Liver (tissue), 9 donors: ENCODE data around the gene ATP10A. TPM values are rescaled to one million over a fixed set of nuclear protein-coding genes. Genes with fewer than 3 reads are reported as not detected.

Experiments used
- DNase-seq: peaks from one replicate; pipeline ENCODE4 v3.0.0-alpha.2; 2017; ENCODE audit warnings: low spot score
- H3K27ac ChIP-seq, 2 donors: one replicate each; pipeline ENCODE4 v1.7.0; 2013; ENCODE audit warnings: inconsistent platforms in 2 of 2, low read length in 2 of 2, control low read depth in 1 of 2, low read depth in 1 of 2, mild to moderate bottlenecking in 1 of 2
- H3K27me3 ChIP-seq, 4 donors: one replicate each; pipeline versions ENCODE4 v1.6.1 to v1.7.0; 2013; ENCODE audit warnings: low read length in 3 of 4, inconsistent platforms in 1 of 4, mild to moderate bottlenecking in 1 of 4, moderate library complexity in 1 of 4; ENCODE audit not compliant: control insufficient read depth in 4 of 4, insufficient read depth in 4 of 4
- H3K36me3 ChIP-seq, 4 donors: one replicate each; pipeline versions ENCODE4 v1.6.1 to v1.7.0; 2013; ENCODE audit warnings: low read length in 3 of 4, mild to moderate bottlenecking in 3 of 4, low read depth in 1 of 4, moderate library complexity in 1 of 4; ENCODE audit not compliant: control insufficient read depth in 4 of 4, insufficient read depth in 3 of 4
- H3K4me1 ChIP-seq, 4 donors: one replicate each; pipeline versions ENCODE4 v1.6.1 to v1.7.0; 2013; ENCODE audit warnings: low read length in 3 of 4, mild to moderate bottlenecking in 3 of 4, moderate library complexity in 1 of 4; ENCODE audit not compliant: control insufficient read depth in 4 of 4, insufficient read depth in 4 of 4
- H3K4me3 ChIP-seq, 3 donors: one replicate each; pipeline versions ENCODE4 v1.6.1 to v1.7.0; 2013; ENCODE audit warnings: low read length in 3 of 3, control low read depth in 1 of 3, low read depth in 1 of 3, mild to moderate bottlenecking in 1 of 3
- H3K9ac ChIP-seq, 2 donors: one replicate each; pipeline ENCODE4 v1.7.0; 2013; ENCODE audit warnings: low read length in 2 of 2, mild to moderate bottlenecking in 2 of 2, moderate library complexity in 2 of 2, control low read depth in 1 of 2, low read depth in 1 of 2
- H3K9me3 ChIP-seq, 4 donors: one replicate each; pipeline versions ENCODE4 v1.6.1 to v1.7.0; 2013; ENCODE audit warnings: low read length in 3 of 4; ENCODE audit not compliant: control insufficient read depth in 4 of 4
- ATF3 ChIP-seq: IDR thresholded peaks from 2 replicates; pipeline ENCODE4 v1.6.1; 2016; ENCODE audit warnings: antibody characterized with exemption
- CTCF ChIP-seq: fragments of 150-350 bp; IDR thresholded peaks from 2 replicates; pipeline ENCODE4 v1.5.1; 2017; ENCODE audit warnings: improper control_type of control experiment, low read depth, low read length; ENCODE audit not compliant: missing input control
- EGR1 ChIP-seq, 2 donors: IDR thresholded peaks; 2 replicates each; pipeline ENCODE4 v1.6.1; 2016 to 2018; ENCODE audit warnings: antibody characterized with exemption in 2 of 2, low read depth in 2 of 2
- FOXA1 ChIP-seq: IDR thresholded peaks from 2 replicates; pipeline ENCODE4 v1.6.1; 2016; ENCODE audit warnings: antibody characterized with exemption
- FOXA2 ChIP-seq: IDR thresholded peaks from 2 replicates; pipeline ENCODE4 v1.6.1; 2016; ENCODE audit warnings: antibody characterized with exemption
- HNF4A ChIP-seq, 2 donors: conservative IDR thresholded peaks; 2 replicates each; pipeline ENCODE4 v1.6.1; 2016; ENCODE audit warnings: antibody characterized with exemption in 2 of 2, mild to moderate bottlenecking in 2 of 2
- HNF4G ChIP-seq: IDR thresholded peaks from 2 replicates; pipeline ENCODE4 v1.6.1; 2016; ENCODE audit warnings: antibody characterized with exemption
- MAX ChIP-seq: IDR thresholded peaks from 2 replicates; pipeline ENCODE4 v1.6.1; 2016; ENCODE audit warnings: antibody characterized with exemption
- RAD21 ChIP-seq, 2 donors: IDR thresholded peaks; 2 replicates each; pipeline ENCODE4 v1.6.1; 2016; ENCODE audit warnings: antibody characterized with exemption in 2 of 2, mild to moderate bottlenecking in 2 of 2
- RXRA ChIP-seq, 2 donors: IDR thresholded peaks; 2 replicates each; pipeline ENCODE4 v1.6.1; 2017 to 2018; ENCODE audit warnings: antibody characterized with exemption in 2 of 2, mild to moderate bottlenecking in 1 of 2
- SP1 ChIP-seq: IDR thresholded peaks from 2 replicates; pipeline ENCODE4 v1.6.1; 2018; ENCODE audit warnings: antibody characterized with exemption, mild to moderate bottlenecking
- TAF1 ChIP-seq: conservative IDR thresholded peaks from 2 replicates; pipeline ENCODE4 v1.6.1; 2016; ENCODE audit warnings: antibody characterized with exemption, mild to moderate bottlenecking
- YY1 ChIP-seq: IDR thresholded peaks from 2 replicates; pipeline ENCODE4 v1.6.1; 2016; ENCODE audit warnings: antibody characterized with exemption, mild to moderate bottlenecking
- ZBTB33 ChIP-seq: IDR thresholded peaks from 2 replicates; pipeline ENCODE4 v1.6.1; 2016; ENCODE audit warnings: antibody characterized with exemption
- WGBS: extraction: QIAGEN DNeasy Blood & Tissue Kit; methylation state at CpG from one replicate; pipeline ENCODE4 v1.1.7; 2013; 5-methylcytosine and 5-hydroxymethylcytosine counted together
- polyA plus RNA-seq, 2 donors: library from polyadenylated mRNA; stranded (reverse) in 1 of 2; unstranded in 1 of 2; fragments of 200-250 nt in 1 of 2; fragments of >200 nt in 1 of 2; fragmentation: Nextera tagmentation in 1 of 2; extraction: Ambion mirVana in 1 of 2; gene quantifications; one replicate each; pipeline versions ENCODE4 v1.2.1 to v1.2.3, GENCODE V29; 2013 to 2015
- total RNA-seq, 2 donors: library from RNA; depleted of rRNA; stranded (reverse); fragments of >200 nt; gene quantifications; one replicate each; pipeline ENCODE4 v1.2.3, GENCODE V29; 2014
- TF ChIP-seq, protein P1 (sequence below): IDR thresholded peaks from 2 replicates; pipeline ENCODE4 v1.6.1; 2016; ENCODE audit warnings: antibody characterized with exemption, mild to moderate bottlenecking
- donor health status: healthy.
- donor health status: healthy.
- donor health status: healthy.
- donor health status: healthy.
- donor health status: healthy.

Gene ATP10A
- total and polyA plus RNA-seq, 4 donors: 0.22 to 1.8 (median 0.39) TPM

DNA sequence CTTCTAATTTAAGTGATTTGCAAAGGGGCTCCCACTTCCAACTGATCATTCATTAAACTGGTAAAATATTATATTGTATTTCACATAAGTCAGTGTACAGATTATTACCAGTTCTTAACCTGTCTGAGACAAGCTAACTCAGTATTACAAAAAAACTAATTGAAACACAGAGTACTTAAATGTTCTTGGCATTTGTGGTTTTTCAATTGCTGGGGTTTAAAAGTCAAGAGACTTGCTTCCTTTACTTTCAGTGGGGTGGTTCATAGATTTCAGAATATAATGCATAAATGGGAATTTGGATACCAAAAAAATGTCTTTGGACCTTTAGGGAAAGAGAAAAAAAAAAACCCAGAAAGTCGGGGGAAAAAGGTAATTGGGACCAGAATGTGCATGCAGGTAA is 85.0 kb downstream of the ATP10A start:
- TF ChIP-seq ATF3: no peak
- H3K4me1 ChIP-seq: no peaks in the 10 kb centered on the region
- H3K4me3 ChIP-seq: no peak overlapping the region
- no peaks in the 10 kb centered on the region for H3K36me3 ChIP-seq
- H3K27me3 ChIP-seq: peaks cover 0 to 2% (median 0%) of the 10 kb centered on the region in 4 donors
- no peak overlapping the region for H3K27ac ChIP-seq
- no peak overlapping the region for H3K9ac ChIP-seq
- no peaks in the 10 kb centered on the region for H3K9me3 ChIP-seq
- no peak for DNase-seq
- 79% methylated on average over 1 of the region's 1 CpG for WGBS

GRCh38 chr15:25777037-25777436 is 86.1 kb downstream of the ATP10A start:
- H3K4me1 ChIP-seq: no peaks in the 10 kb centered on the region
- no peak overlapping the region for H3K27ac ChIP-seq
- H3K4me3 ChIP-seq: no peak overlapping the region
- TF ChIP-seq FOXA2 (no peak), ZBTB33 (no peak), MAX (no peak), FOXA1 (no peak), TAF1 (no peak), EGR1 (IDR thresholded peaks at IDR 0.05; ENCODE audit: low read depth in 2 of 2) (no peak)
- H3K9ac ChIP-seq: no peak overlapping the region
- DNase-seq: no peak
- 90% methylated on average over 11 of the region's 11 CpGs for WGBS
- H3K9me3 ChIP-seq: no peaks in the 10 kb centered on the region
- no peaks in the 10 kb centered on the region for H3K36me3 ChIP-seq
- peaks cover 0 to 2% (median 0%) of the 10 kb centered on the region in 4 donors for H3K27me3 ChIP-seq

DNA sequence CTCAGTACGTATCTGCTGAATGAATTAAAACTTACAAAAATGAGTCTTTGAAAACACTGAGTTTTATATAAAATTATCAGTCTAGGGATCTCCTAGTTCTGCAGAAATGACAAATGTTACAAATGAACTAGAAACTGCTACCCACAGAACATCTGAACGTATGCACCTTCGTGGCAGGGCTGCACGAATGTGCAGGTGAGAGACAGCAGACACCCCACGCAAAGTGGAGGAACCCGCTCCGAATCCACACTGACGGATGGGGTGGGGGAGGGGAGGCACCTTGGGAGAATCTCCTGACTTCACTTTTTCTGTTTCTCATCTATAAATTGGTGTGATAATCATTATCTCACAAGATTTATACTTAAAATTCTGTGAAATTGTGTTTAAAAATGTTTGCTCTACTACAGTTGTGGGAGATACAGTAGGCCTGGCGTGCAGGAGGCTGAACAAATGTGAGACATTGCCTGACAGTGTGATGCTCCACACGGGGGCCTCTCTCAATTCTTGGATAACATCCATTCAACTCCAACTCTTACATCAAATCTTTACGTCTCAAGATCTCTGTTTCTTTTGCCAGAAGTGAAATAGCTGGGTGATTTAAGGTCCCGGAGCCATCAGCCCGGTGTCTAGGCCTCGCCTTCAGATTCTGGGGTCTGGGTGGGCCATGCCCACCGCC is 86.9 kb downstream of the ATP10A start:
- no peak overlapping the region for H3K9ac ChIP-seq
- 85% methylated on average over 15 of the region's 15 CpGs for WGBS
- H3K4me3 ChIP-seq: no peak overlapping the region
- H3K4me1 ChIP-seq: no peaks in the 10 kb centered on the region
- peaks cover 0 to 2% (median 0%) of the 10 kb centered on the region in 4 donors for H3K27me3 ChIP-seq
- H3K9me3 ChIP-seq: no peaks in the 10 kb centered on the region
- DNase-seq: no peak
- TF ChIP-seq HNF4A (conservative IDR thresholded peaks at IDR 0.05): no peak
- TF ChIP-seq RAD21 (IDR thresholded peaks at IDR 0.05): no peak
- TF ChIP-seq EGR1 (IDR thresholded peaks at IDR 0.05; ENCODE audit: low read depth in 2 of 2): no peak
- no peak for TF ChIP-seq YY1
- H3K27ac ChIP-seq: no peak overlapping the region
- H3K36me3 ChIP-seq: no peaks in the 10 kb centered on the region

GRCh38 chr15:25775317-25775912 is 87.7 kb downstream of the ATP10A start:
- Histone ChIP-seq H3K27me3 (peaks cover 0 to 2% (median 0%) of the 10 kb centered on the region in 4 donors), H3K9me3 (no peaks in the 10 kb centered on the region), H3K9ac (no peak overlapping the region), H3K4me3 (no peak overlapping the region), H3K36me3 (no peaks in the 10 kb centered on the region), H3K27ac (no peak overlapping the region), H3K4me1 (no peaks in the 10 kb centered on the region)
- WGBS: 63% methylated on average over 13 of the region's 13 CpGs
- DNase-seq: peak; percentile 45
- peak; percentile 19 to 53 for TF ChIP-seq RXRA (IDR thresholded peaks at IDR 0.05)
- TF ChIP-seq, protein P1, sequence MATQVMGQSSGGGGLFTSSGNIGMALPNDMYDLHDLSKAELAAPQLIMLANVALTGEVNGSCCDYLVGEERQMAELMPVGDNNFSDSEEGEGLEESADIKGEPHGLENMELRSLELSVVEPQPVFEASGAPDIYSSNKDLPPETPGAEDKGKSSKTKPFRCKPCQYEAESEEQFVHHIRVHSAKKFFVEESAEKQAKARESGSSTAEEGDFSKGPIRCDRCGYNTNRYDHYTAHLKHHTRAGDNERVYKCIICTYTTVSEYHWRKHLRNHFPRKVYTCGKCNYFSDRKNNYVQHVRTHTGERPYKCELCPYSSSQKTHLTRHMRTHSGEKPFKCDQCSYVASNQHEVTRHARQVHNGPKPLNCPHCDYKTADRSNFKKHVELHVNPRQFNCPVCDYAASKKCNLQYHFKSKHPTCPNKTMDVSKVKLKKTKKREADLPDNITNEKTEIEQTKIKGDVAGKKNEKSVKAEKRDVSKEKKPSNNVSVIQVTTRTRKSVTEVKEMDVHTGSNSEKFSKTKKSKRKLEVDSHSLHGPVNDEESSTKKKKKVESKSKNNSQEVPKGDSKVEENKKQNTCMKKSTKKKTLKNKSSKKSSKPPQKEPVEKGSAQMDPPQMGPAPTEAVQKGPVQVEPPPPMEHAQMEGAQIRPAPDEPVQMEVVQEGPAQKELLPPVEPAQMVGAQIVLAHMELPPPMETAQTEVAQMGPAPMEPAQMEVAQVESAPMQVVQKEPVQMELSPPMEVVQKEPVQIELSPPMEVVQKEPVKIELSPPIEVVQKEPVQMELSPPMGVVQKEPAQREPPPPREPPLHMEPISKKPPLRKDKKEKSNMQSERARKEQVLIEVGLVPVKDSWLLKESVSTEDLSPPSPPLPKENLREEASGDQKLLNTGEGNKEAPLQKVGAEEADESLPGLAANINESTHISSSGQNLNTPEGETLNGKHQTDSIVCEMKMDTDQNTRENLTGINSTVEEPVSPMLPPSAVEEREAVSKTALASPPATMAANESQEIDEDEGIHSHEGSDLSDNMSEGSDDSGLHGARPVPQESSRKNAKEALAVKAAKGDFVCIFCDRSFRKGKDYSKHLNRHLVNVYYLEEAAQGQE: no peak
- TF ChIP-seq CTCF: no peak
- no peak for TF ChIP-seq TAF1
- peak in 1 of 2 donors; percentile 9 for TF ChIP-seq RAD21 (IDR thresholded peaks at IDR 0.05)
- TF ChIP-seq SP1: peak; percentile 38
- TF ChIP-seq HNF4G: no peak
